Adipocyte (in vitro differentiated cells): ENCODE data around the gene ELMO1.

Source experiments
- DNase-seq: peaks from one replicate; pipeline ENCODE4 v3.0.0-alpha.2; 2015; ENCODE audit warnings: low read depth
- H3K27me3 ChIP-seq: replicated peaks from 2 replicates; pipeline ENCODE4 v1.7.0; 2013; ENCODE audit warnings: mild to moderate bottlenecking, low read length, moderate library complexity; ENCODE audit not compliant: control insufficient read depth, insufficient read depth
- H3K36me3 ChIP-seq: 2 replicates; pipeline ENCODE4 v1.7.0; 2013; ENCODE audit warnings: low read length, mild to moderate bottlenecking, moderate library complexity; ENCODE audit not compliant: control insufficient read depth, insufficient read depth, severe bottlenecking
- H3K4me1 ChIP-seq: 2 replicates; pipeline ENCODE4 v1.7.0; 2013; ENCODE audit warnings: mild to moderate bottlenecking, low read length, moderate library complexity; ENCODE audit not compliant: control insufficient read depth, insufficient read depth
- H3K4me3 ChIP-seq: 2 replicates; pipeline ENCODE4 v1.7.0; 2013; ENCODE audit warnings: mild to moderate bottlenecking, low read length, moderate library complexity
- H3K9ac ChIP-seq: 2 replicates; pipeline ENCODE4 v1.7.0; 2013; ENCODE audit warnings: mild to moderate bottlenecking, low read length, moderate library complexity
- H3K9me3 ChIP-seq: 2 replicates; pipeline ENCODE4 v1.7.0; 2013; ENCODE audit warnings: mild to moderate bottlenecking, low read length, moderate library complexity; ENCODE audit not compliant: control insufficient read depth

ELMO1 gene

DNA sequence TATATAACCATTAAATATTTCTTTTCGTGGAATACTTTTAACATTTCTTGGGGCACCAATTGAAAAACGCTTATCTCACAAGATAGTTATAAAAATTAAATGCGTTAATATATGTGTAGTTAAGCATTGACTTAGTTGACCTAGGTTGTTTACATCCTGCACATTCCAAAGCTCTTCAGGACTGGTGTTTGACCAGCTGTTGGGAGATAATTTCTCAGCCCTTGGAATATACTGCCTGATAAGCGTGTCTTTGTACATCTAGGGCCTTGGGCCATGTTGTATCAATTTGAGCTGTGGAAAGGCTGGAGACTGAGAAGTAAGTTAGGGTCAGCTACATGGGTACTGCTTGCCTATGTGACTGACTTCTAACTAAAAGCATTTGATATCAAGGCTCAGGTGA lies 634.4 kb downstream of the ELMO1 start:
- no peak overlapping the region for H3K4me3 ChIP-seq
- H3K9me3 ChIP-seq = peaks cover 12% of the 10 kb centered on the region
- H3K27me3 ChIP-seq = no peaks in the 10 kb centered on the region
- no peaks in the 10 kb centered on the region for H3K4me1 ChIP-seq
- H3K9ac ChIP-seq = no peak overlapping the region
- no peak for DNase-seq
- no peaks in the 10 kb centered on the region for H3K36me3 ChIP-seq

DNA sequence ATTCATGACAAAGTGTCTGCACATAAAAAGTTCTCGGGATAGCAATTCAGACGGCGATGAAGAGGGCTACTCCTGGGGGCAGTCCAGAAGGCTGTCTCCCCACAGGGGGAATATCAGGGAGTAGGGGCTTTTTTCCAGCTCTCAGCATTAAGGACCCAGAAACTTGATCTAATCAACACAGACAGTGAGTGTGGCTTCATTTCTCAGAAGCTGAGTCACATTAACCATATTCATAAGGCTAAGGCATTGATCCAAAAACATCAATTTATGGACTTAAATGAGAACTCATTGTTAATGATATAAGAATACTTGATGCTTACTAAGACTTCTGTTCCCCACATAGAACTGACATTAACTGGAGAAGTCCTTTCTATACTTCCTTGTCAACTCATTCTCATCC lies 636.9 kb downstream of the ELMO1 start:
- Histone ChIP-seq H3K4me3 (no peak overlapping the region), H3K36me3 (no peaks in the 10 kb centered on the region), H3K27me3 (no peaks in the 10 kb centered on the region), H3K9ac (no peak overlapping the region), H3K4me1 (no peaks in the 10 kb centered on the region), H3K9me3 (peaks cover 12% of the 10 kb centered on the region)
- DNase-seq = no peak

DNA sequence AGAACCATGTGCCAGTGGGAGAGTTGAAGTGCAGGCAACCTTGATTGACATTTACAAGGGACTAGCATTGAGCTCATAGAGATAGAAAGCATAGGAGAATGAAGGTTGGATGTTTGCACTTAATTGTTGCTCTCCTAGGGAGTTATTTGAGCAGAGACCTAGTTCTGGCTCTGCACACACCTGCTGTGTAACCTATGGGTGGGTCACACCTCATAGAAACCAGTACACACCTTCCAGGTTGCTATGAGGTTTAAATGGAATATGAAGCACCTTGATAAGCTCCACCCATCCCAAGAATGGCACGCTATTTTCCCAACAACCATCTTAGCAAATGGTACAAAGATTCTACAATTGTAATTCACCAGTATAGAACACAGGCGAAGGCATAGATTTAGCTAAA lies 638.2 kb downstream of the ELMO1 start:
- Histone ChIP-seq H3K4me1 (no peaks in the 10 kb centered on the region), H3K9me3 (peaks cover 7% of the 10 kb centered on the region), H3K27me3 (no peaks in the 10 kb centered on the region), H3K36me3 (no peaks in the 10 kb centered on the region), H3K4me3 (no peak overlapping the region), H3K9ac (no peak overlapping the region)
- DNase-seq = no peak

DNA sequence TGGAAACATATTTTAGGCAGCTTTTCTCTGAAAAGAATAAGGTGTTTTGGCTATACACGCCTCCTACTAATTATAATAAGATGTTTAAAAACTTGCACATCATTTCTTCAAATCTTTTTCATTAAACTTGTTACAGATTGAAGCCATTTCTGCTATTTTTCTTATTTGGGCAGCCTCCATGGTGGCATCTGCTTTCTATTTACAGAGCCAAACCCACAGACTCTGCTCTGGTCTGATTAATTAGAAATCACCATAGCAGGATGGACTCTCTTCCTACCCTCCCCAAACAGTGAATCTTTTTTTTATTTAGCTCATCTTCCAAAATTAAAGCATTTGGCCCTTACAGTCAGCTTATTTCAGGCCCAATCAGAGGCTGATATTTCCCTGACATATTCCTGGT lies 638.6 kb downstream of the ELMO1 start:
- DNase-seq = no peak
- H3K9me3 ChIP-seq = peaks cover 7% of the 10 kb centered on the region
- no peak overlapping the region for H3K9ac ChIP-seq
- no peaks in the 10 kb centered on the region for H3K36me3 ChIP-seq
- no peaks in the 10 kb centered on the region for H3K27me3 ChIP-seq
- no peak overlapping the region for H3K4me3 ChIP-seq
- no peaks in the 10 kb centered on the region for H3K4me1 ChIP-seq

DNA sequence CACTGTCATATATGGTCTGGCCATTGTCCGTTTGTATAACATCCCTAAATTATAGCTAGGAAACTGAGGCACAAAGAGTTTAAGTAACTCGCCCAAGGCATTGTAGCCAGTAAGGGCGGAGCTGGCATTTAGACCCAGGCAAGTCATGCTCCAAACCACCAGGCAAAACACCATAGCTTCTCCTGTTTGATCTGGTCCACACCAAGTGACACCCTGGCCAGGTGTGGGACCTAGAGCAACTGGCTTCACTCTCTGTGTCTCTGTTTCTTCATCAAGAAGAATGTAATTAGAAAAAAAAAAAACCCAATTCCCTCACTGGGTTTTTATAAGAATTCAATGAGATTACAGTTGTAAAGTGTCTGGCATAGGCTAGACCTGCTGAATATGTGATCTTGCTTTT lies 639.2 kb downstream of the ELMO1 start:
- no peak overlapping the region for H3K9ac ChIP-seq
- no peaks in the 10 kb centered on the region for H3K27me3 ChIP-seq
- no peaks in the 10 kb centered on the region for H3K4me1 ChIP-seq
- no peaks in the 10 kb centered on the region for H3K36me3 ChIP-seq
- no peak overlapping the region for H3K4me3 ChIP-seq
- DNase-seq = no peak
- peaks cover 7% of the 10 kb centered on the region for H3K9me3 ChIP-seq

DNA sequence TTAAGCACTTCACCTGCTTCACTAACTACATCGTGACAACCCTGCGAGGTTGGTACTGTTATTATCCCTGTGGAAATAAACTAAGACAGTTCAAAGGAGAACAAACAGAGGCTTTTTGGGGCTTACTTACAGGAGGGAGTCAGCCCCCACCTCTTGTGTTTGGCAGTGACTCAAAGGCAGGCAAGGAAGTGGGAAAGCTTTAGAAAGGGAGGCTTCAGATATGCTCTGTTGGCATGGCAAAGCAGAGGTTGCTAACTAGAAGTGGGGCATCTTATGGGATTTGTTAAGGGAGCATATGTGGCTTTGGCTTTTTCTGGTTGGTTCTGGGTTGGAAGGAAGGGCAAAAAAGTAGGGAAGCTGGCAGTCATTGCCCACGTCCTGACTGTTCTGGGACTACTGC lies 639.6 kb downstream of the ELMO1 start:
- H3K9me3 ChIP-seq = peaks cover 7% of the 10 kb centered on the region
- DNase-seq = no peak
- no peaks in the 10 kb centered on the region for H3K27me3 ChIP-seq
- H3K4me1 ChIP-seq = no peaks in the 10 kb centered on the region
- no peak overlapping the region for H3K4me3 ChIP-seq
- H3K36me3 ChIP-seq = no peaks in the 10 kb centered on the region
- no peak overlapping the region for H3K9ac ChIP-seq

DNA sequence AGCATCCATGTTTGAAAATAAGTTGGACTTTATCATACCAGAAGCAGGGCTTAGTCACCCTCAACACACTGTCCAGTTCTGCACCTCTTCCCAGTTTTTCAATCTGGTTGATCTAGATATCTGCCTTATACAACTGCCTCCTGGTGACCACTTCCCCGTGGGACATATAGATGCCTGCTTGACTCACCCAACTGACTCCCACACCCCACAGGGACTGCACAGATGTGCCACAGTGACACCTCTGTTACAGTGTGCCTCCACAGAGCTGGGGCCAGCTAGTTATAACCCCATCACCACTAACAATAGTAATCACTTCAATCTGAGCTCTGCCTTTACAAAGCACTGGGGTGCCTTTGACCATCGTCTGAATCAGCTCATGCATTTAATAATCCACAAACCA lies 641.8 kb downstream of the ELMO1 start:
- H3K36me3 ChIP-seq = no peaks in the 10 kb centered on the region
- peaks cover 5% of the 10 kb centered on the region for H3K9me3 ChIP-seq
- no peaks in the 10 kb centered on the region for H3K27me3 ChIP-seq
- DNase-seq = no peak
- H3K4me3 ChIP-seq = no peak overlapping the region
- no peak overlapping the region for H3K9ac ChIP-seq
- no peaks in the 10 kb centered on the region for H3K4me1 ChIP-seq
